Stimulated activated CD8-positive, alpha-beta memory T cell treated with anti-CD3 and anti-CD28 coated beads, Interleukin-4, amount 100 ng/mL, for 4 hours (primary cell): ENCODE results near the gene PLCL2.
"Not testable (repeated sequence)": the region's sequence is repeated elsewhere in the genome, so short reads cannot be mapped to it uniquely, and the experiment has no call there.

Experiments used
- DNase-seq, 2 donors: peaks; one replicate each; pipeline ENCODE4 v3.0.0-alpha.2; 2020; ENCODE audit warnings: low read depth in 2 of 2, low spot score in 1 of 2

The PLCL2 gene

DNA sequence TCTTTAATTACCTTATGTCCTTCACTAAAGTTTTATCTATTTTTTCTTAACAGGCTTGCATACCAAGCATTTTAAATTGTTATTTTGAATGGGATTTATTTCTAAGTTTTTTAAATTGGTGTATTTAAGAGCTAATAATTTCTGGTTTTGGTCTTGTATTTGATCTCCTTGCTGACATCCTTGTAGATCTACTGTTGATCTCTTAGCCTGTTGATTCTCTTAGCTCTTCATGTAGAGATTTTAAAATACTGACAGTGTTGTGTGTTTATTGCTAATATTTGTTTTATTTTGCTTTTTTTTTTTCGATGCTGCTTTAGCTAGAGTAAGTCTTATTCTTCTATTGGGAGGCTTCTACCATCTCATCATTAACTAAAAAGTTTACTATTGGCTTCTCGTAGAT, 65.5 kb downstream of the PLCL2 start:
- DNase-seq: no peak

DNA sequence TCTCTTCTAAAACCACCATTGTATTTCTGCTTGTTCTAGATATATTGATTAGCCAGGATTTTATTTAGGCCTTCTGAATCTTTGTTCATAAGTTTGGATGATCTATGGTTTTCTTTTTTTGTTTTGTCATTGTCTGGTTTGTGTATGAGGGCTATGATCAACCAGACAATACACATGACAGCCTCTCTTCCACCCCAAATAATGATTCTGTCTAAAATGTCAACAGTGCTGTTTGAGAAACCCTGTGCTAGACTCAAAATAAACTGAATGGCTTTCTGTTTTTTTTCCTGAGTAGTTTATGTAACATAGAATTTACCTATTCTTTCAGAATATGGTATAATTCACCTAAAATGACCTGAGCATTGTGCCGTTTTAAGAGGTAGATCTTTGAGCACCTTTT, 66.1 kb downstream of the PLCL2 start:
- no peak for DNase-seq

GRCh38 chr3:16957852-16958251, 73.1 kb downstream of the PLCL2 start:
- DNase-seq: not testable (repeated sequence)

DNA sequence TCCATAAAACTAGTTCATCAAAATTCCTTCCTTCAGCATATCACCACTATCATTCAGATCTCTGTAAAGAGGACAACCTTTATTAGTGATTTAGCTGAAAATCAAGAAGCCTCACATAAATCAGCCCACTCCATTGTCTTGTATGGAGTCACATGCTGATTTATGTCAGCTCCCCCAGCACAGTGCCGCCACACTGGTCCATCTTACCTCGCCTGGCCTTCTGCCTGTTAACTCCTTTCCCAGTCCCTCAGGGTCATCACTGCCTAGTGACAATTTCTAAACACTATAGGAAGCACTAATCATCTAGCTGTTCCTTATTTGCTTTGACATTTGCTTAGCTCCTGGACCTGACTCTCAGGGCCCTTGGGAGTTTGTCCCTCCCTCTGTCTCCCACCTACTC, 75.4 kb downstream of the PLCL2 start:
- DNase-seq: no peak

DNA sequence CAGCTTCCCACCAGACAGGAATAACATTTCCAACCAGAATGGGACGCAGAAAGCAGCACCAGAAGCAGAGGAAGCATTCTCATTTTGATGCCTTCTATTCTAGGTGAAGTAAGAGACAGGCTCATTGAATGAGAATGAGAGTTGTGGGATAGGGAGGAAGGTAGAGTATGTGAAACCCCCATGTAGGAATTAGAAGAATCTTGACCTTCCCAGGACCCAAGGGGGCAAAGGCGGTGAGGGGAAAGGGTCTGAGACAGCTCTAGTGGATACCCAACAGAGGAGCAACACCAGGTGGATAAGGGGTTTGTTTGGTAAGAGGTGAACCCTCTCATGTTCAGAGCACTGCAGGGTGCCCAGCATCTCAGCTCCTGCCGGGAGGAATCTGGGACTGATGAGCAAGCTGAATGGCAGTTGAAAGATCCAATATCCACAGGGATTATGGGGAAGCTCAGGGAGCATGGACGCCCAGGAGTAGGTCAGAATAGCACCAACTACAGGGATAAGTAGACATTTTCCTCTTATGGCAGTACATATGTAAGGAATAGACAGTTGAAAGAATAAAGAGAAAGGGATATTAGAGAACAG, 77.0 kb downstream of the PLCL2 start:
- no peak for DNase-seq

DNA sequence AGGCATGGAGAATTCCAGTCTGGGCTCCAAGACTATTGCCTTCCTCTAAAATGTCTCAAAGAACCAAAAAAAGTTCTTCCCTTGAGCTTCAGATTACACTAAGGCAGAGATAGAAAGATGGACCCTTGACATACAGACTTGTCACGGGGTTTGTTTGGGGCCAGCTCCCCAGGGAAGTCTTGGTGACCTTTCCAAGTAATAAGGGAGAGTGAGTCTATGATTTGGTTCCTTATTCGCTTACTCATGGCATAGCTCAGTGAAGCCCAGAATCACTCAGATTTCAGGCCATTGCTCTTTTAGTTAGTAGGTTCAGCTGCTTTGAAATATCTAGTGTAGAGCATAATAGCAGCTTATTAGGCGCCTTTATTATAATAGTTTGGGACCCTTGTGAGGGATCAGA, 90.3 kb downstream of the PLCL2 start:
- DNase-seq: no peak

- DNase-seq: no peak
Measured at GRCh38 chr3:16978234-16978920, 93.6 kb downstream of the PLCL2 start.

- DNase-seq: no peak
Measured at GRCh38 chr3:16978921-16979271, 94.1 kb downstream of the PLCL2 start.

- not testable (repeated sequence) for DNase-seq
Measured at GRCh38 chr3:16979769-16980515, 95.2 kb downstream of the PLCL2 start.

- DNase-seq: not testable (repeated sequence)
Measured at GRCh38 chr3:16980526-16980925, 95.8 kb downstream of the PLCL2 start.

GRCh38 chr3:16982460-16982859, 97.7 kb downstream of the PLCL2 start:
- DNase-seq: no peak

DNA sequence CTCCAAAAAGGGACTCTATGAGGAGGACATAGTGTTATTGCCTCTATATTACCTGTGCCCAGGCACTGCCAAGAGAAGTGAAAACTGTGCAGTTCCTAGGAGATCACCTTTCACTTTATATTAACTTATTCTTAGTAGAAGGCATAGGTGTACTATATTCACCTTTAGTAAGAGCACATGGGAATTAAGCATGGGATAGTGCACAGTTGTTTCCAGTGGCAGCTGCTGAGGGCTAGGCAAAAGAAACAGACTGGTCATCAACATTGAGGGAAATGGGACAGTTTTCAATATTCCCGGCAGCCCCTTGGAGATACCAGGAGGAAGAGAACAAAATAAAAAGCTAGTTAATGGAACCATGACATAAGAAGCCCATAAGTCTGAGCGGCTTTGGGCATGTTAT, 100.9 kb downstream of the PLCL2 start:
- DNase-seq: no peak

DNA sequence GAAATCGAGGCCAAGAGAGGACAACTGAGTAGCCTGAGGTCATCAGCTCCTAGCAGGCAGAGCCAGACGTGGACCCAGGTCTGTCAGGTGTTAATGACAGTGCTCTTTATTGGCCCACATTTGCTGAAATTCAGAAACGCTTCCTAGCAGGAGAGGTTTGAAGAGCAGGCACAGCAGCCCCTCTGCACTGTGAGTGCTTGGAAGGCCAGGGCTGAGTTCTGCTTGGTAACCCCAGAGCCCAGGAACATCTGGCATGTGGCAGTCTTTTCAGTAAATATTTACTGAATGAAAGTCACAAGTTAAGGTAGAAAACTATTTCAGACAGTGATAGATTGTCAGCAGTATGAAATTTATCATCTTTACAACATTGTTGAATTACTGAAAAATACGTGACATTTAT, 102.4 kb downstream of the PLCL2 start:
- no peak for DNase-seq

DNA sequence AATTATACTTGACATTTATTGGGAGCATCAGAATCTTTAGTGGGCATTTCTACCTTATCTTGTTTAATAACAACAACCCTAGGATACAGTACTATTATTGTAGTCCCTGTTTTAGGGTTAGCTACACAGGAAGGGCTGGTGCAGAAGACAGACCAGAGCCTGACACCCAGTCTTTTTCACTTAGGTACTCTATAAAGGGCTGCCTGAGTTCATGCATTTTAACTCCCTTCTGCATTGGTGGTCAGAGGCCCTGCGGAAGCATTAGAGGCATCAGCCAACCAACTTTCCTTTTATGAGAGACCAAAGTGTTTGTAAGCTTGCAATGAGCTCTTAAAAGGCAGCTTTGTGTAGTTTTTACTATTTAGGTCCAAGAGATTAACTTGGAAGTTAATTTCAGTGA, 105.4 kb downstream of the PLCL2 start:
- DNase-seq: no peak

- no peak for DNase-seq
Measured at GRCh38 chr3:16992198-16992597, 107.4 kb downstream of the PLCL2 start.

GRCh38 chr3:16993227-16993626, 108.5 kb downstream of the PLCL2 start:
- DNase-seq: no peak

- no peak for DNase-seq
Measured at GRCh38 chr3:16994854-16995525, 110.2 kb downstream of the PLCL2 start.

DNA sequence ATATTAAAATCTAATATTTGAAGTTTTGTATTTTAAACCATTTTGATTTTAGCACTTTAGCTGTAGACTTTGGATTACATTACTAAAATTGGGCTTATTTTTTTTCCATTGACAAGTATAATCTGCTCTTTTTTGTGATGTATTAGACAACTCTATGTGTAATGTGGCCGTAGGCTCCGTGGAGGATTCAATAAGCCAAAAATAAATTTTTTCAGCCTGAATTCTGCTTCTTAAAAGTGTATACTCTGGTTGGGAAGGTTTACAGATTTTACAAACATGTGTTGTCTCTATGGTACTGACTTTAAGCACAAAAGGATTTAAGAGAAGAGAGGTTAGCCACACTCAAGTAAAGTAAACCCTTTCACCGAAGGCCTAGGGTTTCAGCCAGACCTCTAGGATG, 110.8 kb downstream of the PLCL2 start:
- no peak for DNase-seq

DNA sequence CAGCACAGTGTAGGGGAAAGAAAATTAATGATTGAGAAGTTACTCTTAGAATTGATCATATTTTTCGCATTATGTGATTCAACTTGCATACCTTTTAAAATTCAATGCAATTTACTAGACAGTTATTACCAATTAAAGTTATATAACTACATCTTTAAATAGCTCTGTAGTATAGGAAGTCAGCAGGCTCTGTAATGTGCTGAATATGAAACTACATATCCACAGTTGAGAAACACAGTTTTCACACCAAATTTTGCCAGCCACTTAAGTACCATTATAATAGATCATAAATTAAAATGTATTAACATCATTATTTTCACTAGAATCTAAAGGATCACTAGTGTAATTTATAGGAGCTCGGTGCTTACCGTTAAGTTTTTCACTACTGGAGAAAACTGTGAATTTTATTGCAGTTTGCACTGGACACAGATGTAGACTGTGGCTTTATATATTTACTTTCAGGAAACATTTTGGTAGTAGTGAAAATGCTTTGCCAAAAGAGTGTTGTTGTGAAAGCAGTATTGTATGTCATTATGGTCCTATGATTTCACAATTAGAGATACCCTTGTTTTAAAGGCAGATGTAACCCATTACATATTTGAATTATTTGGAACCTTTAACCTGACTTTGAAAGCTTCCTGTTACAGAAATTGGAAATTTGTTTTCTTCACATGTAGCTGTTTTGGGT, 113.6 kb downstream of the PLCL2 start:
- no peak for DNase-seq

DNA sequence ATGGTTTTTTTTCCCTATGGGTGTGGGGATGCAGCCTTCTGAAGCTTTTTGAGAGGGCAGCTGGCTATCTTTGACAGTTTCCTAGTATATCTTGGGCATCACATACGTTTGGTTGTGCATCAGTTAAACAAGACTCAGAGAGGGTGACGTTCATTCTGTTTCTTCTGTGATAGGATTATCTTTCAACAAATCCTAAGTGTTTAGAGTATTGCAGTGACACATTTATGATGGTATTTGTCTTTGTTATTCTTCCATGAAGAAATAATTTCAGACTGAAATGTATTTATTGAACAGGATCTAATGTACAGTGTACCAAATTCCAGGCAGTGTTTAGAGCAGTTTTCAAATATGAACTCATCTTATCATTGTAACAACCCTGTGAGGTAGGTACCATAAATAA, 114.4 kb downstream of the PLCL2 start:
- DNase-seq: no peak

DNA sequence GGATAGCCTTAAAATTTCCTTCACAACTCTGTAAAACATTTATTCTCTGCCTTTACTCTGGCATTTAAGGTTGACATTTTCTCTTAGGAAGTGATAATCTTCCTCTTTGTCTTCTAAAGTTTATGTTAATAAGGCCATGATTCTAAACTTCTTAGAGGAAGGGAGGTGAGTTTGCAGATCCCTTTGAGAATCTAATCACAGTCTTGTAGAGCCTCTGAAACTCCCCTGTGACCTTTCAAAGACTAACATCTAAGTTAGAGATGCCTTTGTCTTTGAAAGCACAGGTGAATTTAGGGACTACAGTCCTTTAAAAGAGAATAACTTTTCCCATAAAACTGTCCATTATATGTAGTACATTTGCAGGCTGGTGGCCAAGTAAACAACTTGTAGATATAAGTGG, 115.1 kb downstream of the PLCL2 start:
- DNase-seq: no peak
